ENCODE results near the gene GPI. TPM values are rescaled to one million over a fixed set of nuclear protein-coding genes. Genes with fewer than 3 reads are reported as not detected.
A peak's percentile ranks its signal among the peaks of the same experiment; 100 is the strongest.

GPI gene
- total RNA-seq, 1 experiment from 2014 or later = 403 TPM

- DNase-seq (ENCODE audit: low spot score) = no peak
Observed at GRCh38 chr19:34341935-34342680, 22.9 kb upstream of the GPI start.

- no peak for DNase-seq (ENCODE audit: low spot score)
Observed at GRCh38 chr19:34343751-34344150, 21.2 kb upstream of the GPI start.

- DNase-seq (ENCODE audit: low spot score) = peak; percentile 95
Observed at GRCh38 chr19:34345947-34346351, 19.0 kb upstream of the GPI start.

GRCh38 chr19:34347561-34348165 lies 17.3 kb upstream of the GPI start:
- no peak for DNase-seq (ENCODE audit: low spot score)

GRCh38 chr19:34348899-34349487 lies 16.0 kb upstream of the GPI start:
- DNase-seq (ENCODE audit: low spot score) = no peak

- DNase-seq (ENCODE audit: low spot score) = no peak
Observed at GRCh38 chr19:34350161-34350561, 14.8 kb upstream of the GPI start.

GRCh38 chr19:34351382-34351826 lies 13.6 kb upstream of the GPI start:
- DNase-seq (ENCODE audit: low spot score) = peak; percentile 71

GRCh38 chr19:34353546-34353945 lies 11.4 kb upstream of the GPI start:
- DNase-seq (ENCODE audit: low spot score) = no peak

GRCh38 chr19:34355201-34355600 lies 9.8 kb upstream of the GPI start:
- no peak for DNase-seq (ENCODE audit: low spot score)

GRCh38 chr19:34356875-34357274 lies 8.1 kb upstream of the GPI start:
- no peak for DNase-seq (ENCODE audit: low spot score)

GRCh38 chr19:34357431-34357830 lies 7.6 kb upstream of the GPI start:
- no peak for DNase-seq (ENCODE audit: low spot score)

- peak; percentile 99 for DNase-seq (ENCODE audit: low spot score)
Observed at GRCh38 chr19:34359140-34359953, 5.6 kb upstream of the GPI start.

- DNase-seq (ENCODE audit: low spot score) = no peak
Observed at GRCh38 chr19:34359954-34360315, 5.1 kb upstream of the GPI start.

- no peak for DNase-seq (ENCODE audit: low spot score)
Observed at GRCh38 chr19:34360354-34360909, 4.6 kb upstream of the GPI start.

- no peak for DNase-seq (ENCODE audit: low spot score)
Observed at GRCh38 chr19:34362679-34363069, 2.3 kb upstream of the GPI start.

GRCh38 chr19:34363094-34363493 lies 1.9 kb upstream of the GPI start:
- DNase-seq (ENCODE audit: low spot score) = no peak

GRCh38 chr19:34363930-34364329 lies 1.1 kb upstream of the GPI start:
- DNase-seq (ENCODE audit: low spot score) = no peak

- no peak for DNase-seq (ENCODE audit: low spot score)
Observed at GRCh38 chr19:34364462-34364829, 550 bp upstream of the GPI start.

GRCh38 chr19:34365463-34366401 lies 736 bp downstream of the GPI start:
- peak; percentile 58 for DNase-seq (ENCODE audit: low spot score)

GRCh38 chr19:34366738-34367623 lies 2.0 kb downstream of the GPI start:
- no peak for DNase-seq (ENCODE audit: low spot score)

Data from HT-29 (cell line).